GM12801 (cell line): ENCODE data around the gene CD180.

Experiments used
- CTCF ChIP-seq: IDR thresholded peaks from one replicate; pipeline ENCODE4 v1.5.1; 2011; ENCODE audit warnings: control low read depth; ENCODE audit not compliant: insufficient read length; ENCODE audit errors: extremely low read depth

The CD180 gene

DNA sequence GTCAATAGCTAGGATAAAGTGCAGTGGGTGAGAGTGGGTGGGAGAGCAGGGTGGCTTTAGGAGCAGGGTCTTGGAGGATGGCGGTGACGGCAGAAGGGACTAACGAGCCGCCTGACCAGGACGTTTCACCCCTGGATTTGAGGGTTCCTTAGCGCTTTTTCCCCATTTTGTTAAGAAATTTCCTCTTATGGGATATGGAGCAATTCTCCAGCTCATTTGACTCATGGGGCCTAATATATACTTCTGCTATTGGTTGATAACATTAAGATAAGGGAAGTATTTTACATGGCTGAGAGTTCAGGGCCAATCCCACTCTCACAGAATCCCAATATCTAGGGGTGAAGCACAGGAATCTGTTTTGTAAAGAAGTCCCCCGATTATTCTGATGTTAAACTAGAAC is 17.6 kb downstream of the CD180 start:
- no peak for TF ChIP-seq CTCF

GRCh38 chr5:67178085-67178484 is 18.5 kb downstream of the CD180 start:
- no peak for TF ChIP-seq CTCF

- TF ChIP-seq CTCF: no peak
Measured at GRCh38 chr5:67176936-67177335, 19.7 kb downstream of the CD180 start.

DNA sequence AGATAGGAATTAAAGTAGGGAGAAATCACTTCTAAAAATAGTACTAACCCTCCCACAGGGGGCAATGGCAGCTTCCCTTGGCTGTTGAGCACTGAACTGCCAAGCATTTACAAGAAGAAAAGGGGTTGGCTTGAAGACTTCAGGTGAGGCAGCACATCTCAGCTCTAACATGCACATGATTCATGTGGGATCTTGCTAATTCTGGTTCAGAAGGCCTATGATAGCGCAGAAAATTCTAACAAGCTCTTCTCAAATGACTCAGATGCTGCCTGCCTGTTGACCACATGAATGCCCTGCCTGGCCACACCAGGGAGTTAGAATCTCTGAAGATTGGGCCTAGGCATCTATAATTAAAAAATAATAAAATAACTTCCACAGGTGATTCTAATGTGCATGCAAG is 22.6 kb downstream of the CD180 start:
- TF ChIP-seq CTCF: no peak

DNA sequence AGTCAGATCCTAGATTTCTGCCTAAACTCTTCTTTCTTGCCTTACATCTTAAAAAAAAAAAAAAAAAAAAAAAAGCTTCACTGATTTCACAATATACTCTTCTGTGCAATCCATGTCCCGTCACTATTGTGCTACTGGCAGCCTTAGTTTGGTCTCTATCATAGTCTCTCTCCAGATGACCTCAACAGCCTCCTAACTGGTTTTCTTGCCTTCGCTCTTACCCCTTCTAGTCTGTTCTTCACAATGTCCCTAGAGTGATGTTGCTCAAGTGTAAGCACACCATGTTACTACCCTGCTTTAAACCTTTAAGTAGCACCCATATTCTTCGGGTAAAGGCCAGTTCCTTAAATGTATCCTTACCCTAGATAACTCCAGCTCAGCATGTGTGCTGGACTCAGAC is 25.8 kb downstream of the CD180 start:
- TF ChIP-seq CTCF: no peak

DNA sequence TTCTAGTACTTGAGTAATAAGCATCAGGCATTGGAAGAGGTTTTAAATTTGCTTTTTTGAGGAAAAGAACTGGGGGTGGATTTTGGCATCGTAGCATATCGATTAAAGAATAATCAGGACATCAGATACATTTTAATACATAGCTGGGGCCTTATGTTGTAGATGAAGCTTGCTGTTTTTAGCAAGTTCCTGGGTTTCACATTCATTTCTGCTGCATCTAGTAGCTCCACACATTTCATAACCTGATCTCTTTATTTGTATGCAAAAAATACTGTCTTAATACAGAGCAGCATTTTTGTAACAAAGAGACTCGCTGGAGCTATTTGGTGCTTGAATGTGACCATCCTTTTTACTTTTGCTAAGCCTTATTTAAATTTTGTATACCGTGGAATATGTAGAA is 28.5 kb downstream of the CD180 start:
- TF ChIP-seq CTCF: no peak

DNA sequence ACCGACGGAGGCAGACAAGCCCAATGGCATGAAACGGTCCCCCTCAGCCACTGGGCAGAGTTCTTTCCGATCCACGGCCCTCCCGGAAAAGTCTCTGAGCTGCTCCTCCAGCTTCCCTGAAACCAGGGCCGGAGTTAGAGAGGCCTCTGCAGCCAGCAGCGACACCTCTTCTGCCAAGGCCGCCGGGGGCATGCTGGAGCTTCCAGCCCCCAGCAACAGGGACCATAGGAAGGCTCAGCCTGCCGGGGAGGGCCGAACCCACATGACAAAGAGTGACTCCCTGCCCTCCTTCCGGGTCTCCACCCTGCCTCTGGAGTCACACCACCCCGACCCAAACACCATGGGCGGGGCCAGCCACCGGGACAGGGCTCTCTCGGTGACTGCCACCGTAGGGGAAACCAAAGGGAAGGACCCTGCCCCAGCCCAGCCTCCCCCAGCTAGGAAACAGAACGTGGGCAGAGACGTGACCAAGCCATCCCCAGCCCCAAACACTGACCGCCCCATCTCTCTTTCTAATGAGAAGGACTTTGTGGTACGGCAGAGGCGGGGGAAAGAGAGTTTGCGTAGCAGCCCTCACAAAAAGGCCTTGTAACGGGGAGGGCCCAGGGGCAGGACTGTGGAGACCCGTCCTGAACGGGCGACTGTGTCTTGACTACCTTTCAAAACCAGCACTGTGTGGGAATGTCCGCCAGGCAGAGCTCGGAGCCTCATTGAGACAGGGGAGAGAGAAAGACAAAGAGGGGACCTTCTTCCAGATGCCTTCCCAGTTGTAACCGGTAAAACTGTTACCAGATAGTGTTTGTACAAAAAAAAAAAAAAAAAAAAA is 29.9 kb downstream of the CD180 start:
- no peak for TF ChIP-seq CTCF
